ENCODE results near the gene TC2N. TPM values are rescaled to one million over a fixed set of nuclear protein-coding genes. Genes with fewer than 3 reads are reported as not detected.
A peak's percentile ranks its signal among the peaks of the same experiment; 100 is the strongest.

The TC2N gene
- total and polyA plus RNA-seq, 2 of the 4 experiments (the other 2 are of a cell fraction): 0.03 to 0.18 TPM

GRCh38 chr14:91875525-91876286 is 8.4 kb upstream of the TC2N start:
- Histone ChIP-seq H2BK20ac (ENCODE audit: low read depth, low read length) (no peak overlapping the region), H3K27ac (ENCODE audit: insufficient read depth, low read length) (no peak overlapping the region), H3K14ac (replicated peaks; ENCODE audit: low read depth, low read length) (no peak overlapping the region), H2AFZ (replicated peaks; ENCODE audit: low read length, poor library complexity) (peak overlapping the region; percentile 47), H4K8ac (ENCODE audit: low read depth in 2 of 2, low read length in 2 of 2) (no peak overlapping the region), H3K23ac (ENCODE audit: low read depth, low read length) (no peak overlapping the region), H2BK5ac (ENCODE audit: low read depth, low read length, poor library complexity, severe bottlenecking) (no peak overlapping the region), H4K20me1 (ENCODE audit: insufficient read depth, low read length) (no peaks in the 10 kb centered on the region), H3K56ac (ENCODE audit: extremely low read depth, insufficient read depth, low read length) (no peak overlapping the region), H3K27me3 (ENCODE audit: control insufficient read depth, insufficient read depth, low read length) (no peaks in the 10 kb centered on the region), H3K36me3 (ENCODE audit: control insufficient read depth, insufficient read depth, low read length) (peaks cover 60% of the 10 kb centered on the region), H3K4me2 (ENCODE audit: low read depth, low read length) (no peak overlapping the region), H2AK9ac (replicated peaks; ENCODE audit: low read depth, low read length, poor library complexity) (no peak overlapping the region), H3K4me1 (ENCODE audit: control insufficient read depth, insufficient read depth, low read length) (peaks cover 15% of the 10 kb centered on the region), H3K4ac (ENCODE audit: low read depth, low read length) (no peak overlapping the region), H2BK15ac (ENCODE audit: low read depth, low read length) (no peak overlapping the region), H3K4me3 (ENCODE audit: insufficient read depth, low read depth, low read length) (no peak overlapping the region), H3K9me3 (ENCODE audit: control insufficient read depth, insufficient read depth, low read length) (no peaks in the 10 kb centered on the region), H3K79me1 (ENCODE audit: low read depth in 1 of 2, low read length in 2 of 2) (no peaks in the 10 kb centered on the region; a peak in 1 of 4 replicates), H4K5ac (ENCODE audit: low read depth, low read length) (no peak overlapping the region), H3K18ac (ENCODE audit: low read depth, low read length) (no peak overlapping the region), H3K9me1 (ENCODE audit: insufficient read depth, low read length) (peaks cover 25% of the 10 kb centered on the region; the same call in 1 of the 2 replicates), H2AK5ac (ENCODE audit: low read depth, low read length) (no peak overlapping the region), H3K9ac (ENCODE audit: low read depth, low read length) (no peak overlapping the region), H2BK120ac (ENCODE audit: low read depth, low read length) (no peak overlapping the region), H4K91ac (ENCODE audit: insufficient read depth, low read depth, low read length) (no peak overlapping the region)
- DNase-seq (no peak), ATAC-seq (ENCODE audit: low read depth) (no peak)
- 60% methylated on average over 1 of the region's 9 CpGs; no CpG with 5 or more reads in 1 of the 2 experiments for WGBS, 2 experiments (ENCODE audit: extremely low coverage in 2 of 2, insufficient read length in 1 of 2)
- no peak for TF ChIP-seq RFX5 (IDR thresholded peaks at IDR 0.05; ENCODE audit: low read depth, low read length)
- intact Hi-C loops (cut with micrococcal nuclease): no loop called here
- in situ Hi-C loops (cut with MboI; ENCODE audit: low sequenced_read_pairs): no loop called here
- CTCF ChIA-PET: no interaction called here
- dilution Hi-C loops (cut with HindIII; ENCODE audit: low sequenced_read_pairs, unreplicated experiment): no loop called here
- BruUV-seq (replicated peaks): no TSS peak
- POLR2A ChIA-PET (ENCODE audit: unreplicated experiment): no interaction called here
